Right lobe of liver (tissue), 6 donors: Measurements from ENCODE around the gene STRAP. TPM values are rescaled to one million over a fixed set of nuclear protein-coding genes. Genes with fewer than 3 reads are reported as not detected.
"Not testable (repeated sequence)": the region's sequence is repeated elsewhere in the genome, so short reads cannot be mapped to it uniquely, and the experiment has no call there.

ENCODE experiments used
- ATAC-seq, 4 donors: fragments of 200-7000 bp; cut with Tn5 transposase; one replicate each; pipeline ENCODE4 v1.9.1; 2020; ENCODE audit warnings: mild to moderate bottlenecking in 4 of 4, moderate library complexity in 4 of 4
- DNase-seq, 3 donors: peaks; one replicate each; pipeline ENCODE4 v3.0.0-alpha.2; 2020
- H3K27ac ChIP-seq, 3 donors: fragments of 200-600 bp; one replicate each; pipeline ENCODE4 v1.8.0; 2022
- H3K27me3 ChIP-seq, 2 donors: fragments of 200-600 bp; one replicate each; pipeline ENCODE4 v1.8.0; 2022
- H3K36me3 ChIP-seq, 4 donors: fragments of 200-600 bp; sonication (generic) in 1 of 4; one replicate each; pipeline versions ENCODE4 v1.5.1 to v1.8.0; 2017 to 2022; ENCODE audit warnings: control low read depth in 1 of 4
- H3K4me1 ChIP-seq, 4 donors: fragments of 200-600 bp; sonication (generic) in 1 of 4; one replicate each; pipeline versions ENCODE4 v1.5.1 to v1.8.0; 2017 to 2022; ENCODE audit warnings: control low read depth in 1 of 4
- H3K4me3 ChIP-seq, 3 donors: fragments of 200-600 bp; one replicate each; pipeline ENCODE4 v1.8.0; 2022
- H3K9me3 ChIP-seq, 4 donors: fragments of 200-600 bp; sonication (generic) in 1 of 4; one replicate each; pipeline versions ENCODE4 v1.5.1 to v1.8.0; 2017 to 2022; ENCODE audit warnings: control low read depth in 1 of 4
- POLR2A ChIP-seq: fragments of 450-650 bp; IDR thresholded peaks from one replicate; pipeline ENCODE4 v1.6.1; 2017; ENCODE audit warnings: antibody characterized with exemption, mild to moderate bottlenecking
- WGBS: methylation state at CpG from one replicate; pipeline ENCODE4 v1.1.6; 2018; ENCODE audit warnings: low coverage, low lambda C conversion rate; ENCODE audit not compliant: insufficient coverage; ENCODE audit errors: missing lambda C conversion rate; 5-methylcytosine and 5-hydroxymethylcytosine counted together
- intact Hi-C, 2 donors: fragments of 100-400 bp; cut with DNase I; formaldehyde crosslinking; loops; one replicate each; pipeline versions ENCODE4 v1.11.2 to v1.14.1; 2022
- total RNA-seq, 6 experiments: library from RNA; depleted of rRNA in 2 of 6; stranded (reverse); fragments of >200 nt in 2 of 6; fragmentation: NEBNext Ultra II Directional in 3 of 6; extraction: Animal tissue kit (Norgen Biotek cat#: 25700) in 3 of 6; gene quantifications; one replicate each; pipeline versions ENCODE4 v1.1.0 to v1.2.4, GENCODE V29; 2016 to 2023
- TF ChIP-seq, protein P1 (sequence below), 4 donors: fragments of 200-600 bp in 3 of 4; fragments of 450-650 bp in 1 of 4; IDR thresholded peaks; one replicate each; pipeline versions ENCODE4 v1.5.1 to v1.8.0; 2016 to 2022; ENCODE audit warnings: antibody characterized with exemption in 4 of 4, mild to moderate bottlenecking in 2 of 4
- donor health status: DM: no; HTN: yes; CAD: no.
- donor health status: DM: no; HTN: no; CAD: no.
- donor health status: DM: no; HTN: no; CAD: no.
- donor health status: DM: no; HTN: yes; CAD: no.
- donor health status: DM: no; HTN: yes; CAD: no.

The STRAP gene
- total RNA-seq, 6 experiments from 2014 or later = 41.3 to 53.5 (median 43.0) TPM

DNA sequence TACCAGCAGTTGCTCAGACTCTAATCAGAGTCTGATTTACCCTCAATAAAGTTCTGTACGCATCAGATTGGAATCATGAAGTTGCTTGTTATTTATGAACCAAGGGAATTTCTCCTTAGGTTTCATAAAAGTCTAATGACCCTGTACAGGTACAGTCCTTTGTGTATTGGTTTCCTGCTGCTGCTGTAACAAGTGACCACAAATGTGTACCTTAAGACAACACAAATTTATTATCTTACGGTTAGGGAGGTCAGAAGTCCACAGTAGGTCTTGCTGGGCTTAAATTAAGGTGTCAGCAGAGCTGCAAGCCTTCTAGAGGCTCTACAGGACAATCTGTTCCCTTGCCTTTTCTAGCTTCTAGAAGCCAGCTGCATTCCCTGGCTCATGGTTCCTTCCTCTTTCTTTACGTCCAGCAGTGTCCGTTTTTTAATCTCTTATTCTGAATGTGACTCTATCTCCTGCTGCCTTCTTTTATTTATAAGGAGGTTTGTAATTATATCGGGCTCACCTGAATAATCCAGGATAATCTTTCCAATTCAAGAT lies 22.3 kb downstream of the STRAP start:
- Histone ChIP-seq H3K4me1 (peaks cover 0 to 7% (median 2%) of the 10 kb centered on the region in 4 donors), H3K36me3 (peaks cover 0 to 36% (median 18%) of the 10 kb centered on the region in 4 donors), H3K27me3 (no peaks in the 10 kb centered on the region), H3K27ac (no peak overlapping the region), H3K9me3 (no peaks in the 10 kb centered on the region), H3K4me3 (no peak overlapping the region)
- ATAC-seq (peak in 2 of 4 donors; percentile 40 to 47), DNase-seq (no peak)
- intact Hi-C loops = no loop called here
- TF ChIP-seq POLR2A = no peak
- TF ChIP-seq, protein P1, sequence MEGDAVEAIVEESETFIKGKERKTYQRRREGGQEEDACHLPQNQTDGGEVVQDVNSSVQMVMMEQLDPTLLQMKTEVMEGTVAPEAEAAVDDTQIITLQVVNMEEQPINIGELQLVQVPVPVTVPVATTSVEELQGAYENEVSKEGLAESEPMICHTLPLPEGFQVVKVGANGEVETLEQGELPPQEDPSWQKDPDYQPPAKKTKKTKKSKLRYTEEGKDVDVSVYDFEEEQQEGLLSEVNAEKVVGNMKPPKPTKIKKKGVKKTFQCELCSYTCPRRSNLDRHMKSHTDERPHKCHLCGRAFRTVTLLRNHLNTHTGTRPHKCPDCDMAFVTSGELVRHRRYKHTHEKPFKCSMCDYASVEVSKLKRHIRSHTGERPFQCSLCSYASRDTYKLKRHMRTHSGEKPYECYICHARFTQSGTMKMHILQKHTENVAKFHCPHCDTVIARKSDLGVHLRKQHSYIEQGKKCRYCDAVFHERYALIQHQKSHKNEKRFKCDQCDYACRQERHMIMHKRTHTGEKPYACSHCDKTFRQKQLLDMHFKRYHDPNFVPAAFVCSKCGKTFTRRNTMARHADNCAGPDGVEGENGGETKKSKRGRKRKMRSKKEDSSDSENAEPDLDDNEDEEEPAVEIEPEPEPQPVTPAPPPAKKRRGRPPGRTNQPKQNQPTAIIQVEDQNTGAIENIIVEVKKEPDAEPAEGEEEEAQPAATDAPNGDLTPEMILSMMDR (IDR thresholded peaks at IDR 0.05) = no peak
- 75% methylated on average over 3 of the region's 5 CpGs for WGBS

- WGBS = 58% methylated on average over 5 of the region's 5 CpGs
- intact Hi-C loops = no loop called here
- peak overlapping the region in 1 of 3 donors; percentile 80 for H3K4me3 ChIP-seq
- peaks cover 0 to 19% (median 7%) of the 10 kb centered on the region in 4 donors for H3K4me1 ChIP-seq
- peak overlapping the region in 1 of 3 donors; percentile 89 for H3K27ac ChIP-seq
- no peaks in the 10 kb centered on the region for H3K27me3 ChIP-seq
- ATAC-seq (no peak), DNase-seq (no peak)
- H3K36me3 ChIP-seq = no peaks in the 10 kb centered on the region
- no peaks in the 10 kb centered on the region for H3K9me3 ChIP-seq
- TF ChIP-seq, protein P1 (IDR thresholded peaks at IDR 0.05) = no peak
- TF ChIP-seq POLR2A = no peak
These were observed 28.3 kb downstream of the STRAP start for GRCh38 chr12:15910468-15910863.

DNA sequence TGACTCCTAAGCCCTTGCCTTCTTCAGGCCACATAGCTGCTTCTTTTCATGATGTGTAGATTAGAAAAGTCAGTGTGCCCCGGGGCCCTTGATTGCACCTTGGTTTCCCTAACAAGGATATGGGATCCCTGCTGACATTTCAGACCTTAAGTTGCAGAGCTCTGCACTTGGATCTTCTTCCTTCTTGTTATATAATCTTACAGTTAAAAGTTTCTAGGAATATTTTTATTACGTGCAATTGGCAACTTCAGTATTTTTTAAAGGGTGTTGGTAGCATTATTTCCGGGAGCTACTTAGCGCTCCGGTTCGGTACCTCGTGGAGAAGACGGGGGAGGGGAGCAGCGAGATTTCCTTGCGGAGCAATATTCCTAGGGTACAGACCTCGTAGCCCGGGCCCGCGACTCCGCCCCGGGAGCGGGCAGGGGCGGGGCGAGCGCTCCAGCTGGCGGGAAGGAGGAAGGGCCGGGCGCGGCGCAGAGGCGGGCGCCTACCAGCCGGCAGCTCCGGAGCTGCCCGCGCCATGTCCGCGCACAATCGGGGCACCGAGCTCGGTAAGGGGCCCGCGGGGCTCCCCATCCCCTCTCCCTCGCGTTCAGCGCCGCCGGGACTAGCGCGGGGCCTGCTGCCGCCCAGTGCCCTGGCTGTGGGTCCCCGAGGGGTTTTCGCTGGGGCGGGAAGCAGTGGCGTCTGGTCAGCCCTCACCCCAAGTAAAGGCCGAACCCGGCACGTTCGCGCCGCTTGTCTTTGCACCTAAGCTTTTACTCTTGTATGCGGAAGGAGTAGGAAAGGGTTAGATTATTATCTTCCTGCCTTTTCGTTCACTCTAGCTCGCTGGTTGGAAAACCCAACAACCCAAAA lies 28.9 kb downstream of the STRAP start, which contains the start of gene DERA:
Gene DERA (plus strand): TSS at position 469 of the 858 bp plus-strand sequence. CDS start 52 bp downstream, at position 521.
- TF ChIP-seq, protein P1 (IDR thresholded peaks at IDR 0.05) = peak in 2 of 4 donors; percentile 28 to 29
- peak; percentile 92 for TF ChIP-seq POLR2A
- Histone ChIP-seq H3K9me3 (no peaks in the 10 kb centered on the region), H3K27ac (peak within 1 kb of the TSS; percentile 87 to 89 (median 87)), H3K4me3 (peak within 1 kb of the TSS; percentile 76 to 88 (median 80)), H3K27me3 (no peaks in the 10 kb centered on the region), H3K4me1 (peaks cover 0 to 19% (median 7%) of the 10 kb centered on the region in 4 donors), H3K36me3 (no peaks in the 10 kb centered on the region)
- peak; percentile 88 to 89 (median 89) for DNase-seq
- under 1% methylated on average over 21 of the region's 59 CpGs for WGBS
- intact Hi-C loops = no loop called here
- ATAC-seq = peak; percentile 98 to 100 (median 99)

DNA sequence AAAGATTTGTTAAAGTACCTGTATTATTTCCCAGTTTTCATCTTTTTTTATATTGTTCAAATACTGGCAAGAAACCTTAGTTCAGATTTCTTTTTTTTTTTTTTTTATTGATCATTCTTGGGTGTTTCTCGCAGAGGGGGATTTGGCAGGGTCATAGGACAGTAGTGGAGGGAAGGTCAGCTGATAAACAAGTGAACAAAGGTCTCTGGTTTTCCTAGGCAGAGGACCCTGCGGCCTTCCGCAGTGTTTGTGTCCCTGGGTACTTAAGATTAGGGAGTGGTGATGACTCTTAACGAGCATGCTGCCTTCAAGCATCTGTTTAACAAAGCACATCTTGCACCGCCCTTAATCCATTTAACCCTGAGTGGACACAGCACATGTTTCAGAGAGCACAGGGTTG lies 29.7 kb downstream of the STRAP start:
- H3K27me3 ChIP-seq, H3K9me3 ChIP-seq, intact Hi-C loops, DNase-seq, H3K36me3 ChIP-seq: not testable (repeated sequence)
- ATAC-seq = peak in 3 of 4 donors; percentile 14 to 31 (median 25)
- Histone ChIP-seq H3K4me3 (peak overlapping the region; percentile 76 to 88 (median 80)), H3K4me1 (peaks cover 0 to 19% (median 7%) of the 10 kb centered on the region in 4 donors), H3K27ac (peak overlapping the region; percentile 87 to 89 (median 87))
- 6% methylated on average over 3 of the region's 5 CpGs for WGBS

- H3K36me3 ChIP-seq, DNase-seq, H3K4me3 ChIP-seq, H3K27me3 ChIP-seq, H3K9me3 ChIP-seq, ATAC-seq, H3K27ac ChIP-seq, intact Hi-C loops: not testable (repeated sequence)
- peaks cover 0 to 15% (median 4%) of the 10 kb centered on the region in 4 donors for H3K4me1 ChIP-seq
- 71% methylated on average over 5 of the region's 5 CpGs for WGBS
These were observed 31.9 kb downstream of the STRAP start for GRCh38 chr12:15914131-15914530.
